Natural killer cell (primary cell): ENCODE data around the gene CNKSR2. TPM values are rescaled to one million over a fixed set of nuclear protein-coding genes. Genes with fewer than 3 reads are reported as not detected.
A peak's percentile ranks its signal among the peaks of the same experiment; 100 is the strongest.

Source experiments
- ATAC-seq, 3 donors: fragments of 150-1000 bp in 2 of 3; fragments of 200-7000 bp in 1 of 3; cut with Tn5 transposase; 1 replicate in 1 of 3; 2 replicates in 2 of 3; pipeline ENCODE4 v1.10.0; 2021; ENCODE audit warnings: mild to moderate bottlenecking in 2 of 3, moderate library complexity in 2 of 3
- DNase-seq, 2 donors: peaks; one replicate each; pipeline versions ENCODE4 v3.0.0 to v3.0.0-alpha.2; 2013 to 2021; ENCODE audit warnings: mixed read lengths in 1 of 2
- H3K27ac ChIP-seq: one replicate; pipeline ENCODE4 v1.5.1; 2013; ENCODE audit warnings: mild to moderate bottlenecking, low read length
- H3K27me3 ChIP-seq: one replicate; pipeline ENCODE4 v1.6.1; 2013; ENCODE audit warnings: low read length; ENCODE audit not compliant: control insufficient read depth, insufficient read depth
- H3K36me3 ChIP-seq: one replicate; pipeline ENCODE4 v1.6.1; 2013; ENCODE audit warnings: low read length; ENCODE audit not compliant: control insufficient read depth, insufficient read depth
- H3K4me1 ChIP-seq: one replicate; pipeline ENCODE4 v1.6.1; 2013; ENCODE audit warnings: low read length; ENCODE audit not compliant: control insufficient read depth, insufficient read depth
- H3K4me3 ChIP-seq: one replicate; pipeline ENCODE4 v1.5.1; 2013; ENCODE audit warnings: low read length
- H3K9me3 ChIP-seq: one replicate; pipeline ENCODE4 v1.6.1; 2013; ENCODE audit warnings: low read length; ENCODE audit not compliant: control insufficient read depth, insufficient read depth
- H3K27ac Mint-ChIP-seq, 2 donors: one replicate each; pipeline ENCODE4 v1.8.0; 2022; ENCODE audit warnings: mild to moderate bottlenecking in 2 of 2, mixed read lengths in 2 of 2, moderate library complexity in 1 of 2
- H3K27me3 Mint-ChIP-seq, 2 donors: one replicate each; pipeline ENCODE4 v1.8.0; 2022; ENCODE audit warnings: low read depth in 2 of 2, mixed read lengths in 2 of 2
- H3K36me3 Mint-ChIP-seq: one replicate; pipeline ENCODE4 v1.8.0; 2022; ENCODE audit warnings: mixed read lengths
- H3K4me1 Mint-ChIP-seq, 2 donors: one replicate each; pipeline ENCODE4 v1.8.0; 2022; ENCODE audit warnings: mixed read lengths in 2 of 2
- H3K4me3 Mint-ChIP-seq: one replicate; pipeline ENCODE4 v1.8.0; 2022; ENCODE audit warnings: mild to moderate bottlenecking, moderate library complexity, mixed read lengths
- H3K9me3 Mint-ChIP-seq, 2 donors: one replicate each; pipeline ENCODE4 v1.8.0; 2022; ENCODE audit warnings: mixed read lengths in 2 of 2
- CTCF ChIP-seq: fragments of 200-600 bp; IDR thresholded peaks from one replicate; pipeline ENCODE4 v1.8.0; 2022; ENCODE audit warnings: antibody characterized with exemption
- WGBS: methylation state at CpG from one replicate; pipeline ENCODE4 v1.1.7; 2013; ENCODE audit warnings: missing lambda C conversion rate; ENCODE audit not compliant: insufficient coverage; 5-methylcytosine and 5-hydroxymethylcytosine counted together
- intact Hi-C: fragments of 100-400 bp; cut with micrococcal nuclease; formaldehyde crosslinking; loops from one replicate; pipeline ENCODE4 v1.14.2; 2022
- total RNA-seq, 4 donors: library from RNA; stranded (reverse); fragments of 120-200 nt in 1 of 4; gene quantifications; one replicate each; pipeline versions ENCODE4 v1.2.3 to v1.2.4, GENCODE V29; 2013 to 2022

CNKSR2 gene
- total RNA-seq, 3 donors from 2014 or later (not counting 1 experiment from before 2014, with no cell fraction given): 1.8 to 2.2 (median 1.8) TPM

GRCh38 chrX:21382715-21383114 lies 8.5 kb downstream of the CNKSR2 start:
- ATAC-seq (no peak), DNase-seq (peak in 1 of 2 donors; percentile 11)
- H3K36me3 ChIP-seq: no peaks in the 10 kb centered on the region
- Mint-ChIP-seq H3K36me3 (no peaks in the 10 kb centered on the region), H3K4me1 (no peaks in the 10 kb centered on the region), H3K27me3 (no peaks in the 10 kb centered on the region), H3K4me3 (no peak overlapping the region), H3K27ac (no peak overlapping the region), H3K9me3 (no peaks in the 10 kb centered on the region)
- no peak overlapping the region for H3K27ac ChIP-seq
- intact Hi-C loops: no loop called here
- WGBS: no CpG with 5 or more reads among the region's 2 CpGs
- peak; percentile 10 for TF ChIP-seq CTCF
- H3K27me3 ChIP-seq: no peaks in the 10 kb centered on the region
- H3K9me3 ChIP-seq: no peaks in the 10 kb centered on the region
- no peak overlapping the region for H3K4me3 ChIP-seq
- no peaks in the 10 kb centered on the region for H3K4me1 ChIP-seq

GRCh38 chrX:21383546-21383945 lies 9.3 kb downstream of the CNKSR2 start:
- no peak for ATAC-seq
- H3K4me3 ChIP-seq: no peak overlapping the region
- H3K9me3 ChIP-seq: no peaks in the 10 kb centered on the region
- peaks cover 0 to 2% of the 10 kb centered on the region in 2 donors for H3K9me3 Mint-ChIP-seq
- H3K36me3 ChIP-seq: no peaks in the 10 kb centered on the region
- no peaks in the 10 kb centered on the region for H3K4me1 Mint-ChIP-seq
- no peak overlapping the region for H3K27ac ChIP-seq
- no peaks in the 10 kb centered on the region for H3K27me3 ChIP-seq
- H3K27ac Mint-ChIP-seq: no peak overlapping the region
- H3K4me3 Mint-ChIP-seq: no peak overlapping the region
- no peak for TF ChIP-seq CTCF
- WGBS: no CpG with 5 or more reads among the region's 2 CpGs
- DNase-seq: no peak
- H3K36me3 Mint-ChIP-seq: no peaks in the 10 kb centered on the region
- no peaks in the 10 kb centered on the region for H3K4me1 ChIP-seq
- H3K27me3 Mint-ChIP-seq: no peaks in the 10 kb centered on the region
- intact Hi-C loops: no loop called here

- 100% methylated on average over 1 of the region's 1 CpG for WGBS
- no peaks in the 10 kb centered on the region for H3K4me1 Mint-ChIP-seq
- H3K36me3 ChIP-seq: no peaks in the 10 kb centered on the region
These were observed 10.0 kb downstream of the CNKSR2 start for GRCh38 chrX:21384178-21384577.

More at GRCh38 chrX:21384178-21384577, 10.0 kb downstream of the CNKSR2 start:
- DNase-seq (no peak), ATAC-seq (no peak)
- H3K27me3 Mint-ChIP-seq: no peaks in the 10 kb centered on the region
- no peak for TF ChIP-seq CTCF
- no peaks in the 10 kb centered on the region for H3K27me3 ChIP-seq
- H3K4me1 ChIP-seq: no peaks in the 10 kb centered on the region
- no peak overlapping the region for H3K27ac Mint-ChIP-seq
- H3K27ac ChIP-seq: no peak overlapping the region
- peaks cover 0 to 2% of the 10 kb centered on the region in 2 donors for H3K9me3 Mint-ChIP-seq
- no peak overlapping the region for H3K4me3 Mint-ChIP-seq
- no peaks in the 10 kb centered on the region for H3K36me3 Mint-ChIP-seq
- no peak overlapping the region for H3K4me3 ChIP-seq
- no peaks in the 10 kb centered on the region for H3K9me3 ChIP-seq
- intact Hi-C loops: no loop called here
